Right lobe of liver (tissue), 6 donors: ENCODE measurements around the gene SNPH. TPM values are rescaled to one million over a fixed set of nuclear protein-coding genes. Genes with fewer than 3 reads are reported as not detected.
A peak's percentile ranks its signal among the peaks of the same experiment; 100 is the strongest.

Experiments
- ATAC-seq, 4 donors: fragments of 200-7000 bp; cut with Tn5 transposase; one replicate each; pipeline ENCODE4 v1.9.1; 2020; ENCODE audit warnings: mild to moderate bottlenecking in 4 of 4, moderate library complexity in 4 of 4
- DNase-seq, 3 donors: peaks; one replicate each; pipeline ENCODE4 v3.0.0-alpha.2; 2020
- H3K27ac ChIP-seq, 3 donors: fragments of 200-600 bp; one replicate each; pipeline ENCODE4 v1.8.0; 2022
- H3K27me3 ChIP-seq, 2 donors: fragments of 200-600 bp; one replicate each; pipeline ENCODE4 v1.8.0; 2022
- H3K36me3 ChIP-seq, 4 donors: fragments of 200-600 bp; sonication (generic) in 1 of 4; one replicate each; pipeline versions ENCODE4 v1.5.1 to v1.8.0; 2017 to 2022; ENCODE audit warnings: control low read depth in 1 of 4
- H3K4me1 ChIP-seq, 4 donors: fragments of 200-600 bp; sonication (generic) in 1 of 4; one replicate each; pipeline versions ENCODE4 v1.5.1 to v1.8.0; 2017 to 2022; ENCODE audit warnings: control low read depth in 1 of 4
- H3K4me3 ChIP-seq, 3 donors: fragments of 200-600 bp; one replicate each; pipeline ENCODE4 v1.8.0; 2022
- H3K9me3 ChIP-seq, 4 donors: fragments of 200-600 bp; sonication (generic) in 1 of 4; one replicate each; pipeline versions ENCODE4 v1.5.1 to v1.8.0; 2017 to 2022; ENCODE audit warnings: control low read depth in 1 of 4
- CTCF ChIP-seq, 4 donors: fragments of 200-600 bp in 3 of 4; fragments of 450-650 bp in 1 of 4; IDR thresholded peaks; one replicate each; pipeline versions ENCODE4 v1.5.1 to v1.8.0; 2016 to 2022; ENCODE audit warnings: antibody characterized with exemption in 4 of 4, mild to moderate bottlenecking in 2 of 4
- POLR2A ChIP-seq: fragments of 450-650 bp; IDR thresholded peaks from one replicate; pipeline ENCODE4 v1.6.1; 2017; ENCODE audit warnings: antibody characterized with exemption, mild to moderate bottlenecking
- WGBS: methylation state at CpG from one replicate; pipeline ENCODE4 v1.1.6; 2018; ENCODE audit warnings: low coverage, low lambda C conversion rate; ENCODE audit not compliant: insufficient coverage; ENCODE audit errors: missing lambda C conversion rate; 5-methylcytosine and 5-hydroxymethylcytosine counted together
- intact Hi-C, 2 donors: fragments of 100-400 bp; cut with DNase I; formaldehyde crosslinking; loops; one replicate each; pipeline versions ENCODE4 v1.11.2 to v1.14.1; 2022
- total RNA-seq, 6 experiments: library from RNA; depleted of rRNA in 2 of 6; stranded (reverse); fragments of >200 nt in 2 of 6; fragmentation: NEBNext Ultra II Directional in 3 of 6; extraction: Animal tissue kit (Norgen Biotek cat#: 25700) in 3 of 6; gene quantifications; one replicate each; pipeline versions ENCODE4 v1.1.0 to v1.2.4, GENCODE V29; 2016 to 2023
- donor health status: DM: no; HTN: yes; CAD: no.
- donor health status: DM: no; HTN: no; CAD: no.
- donor health status: DM: no; HTN: no; CAD: no.
- donor health status: DM: no; HTN: yes; CAD: no.
- donor health status: DM: no; HTN: yes; CAD: no.

The SNPH gene
- total RNA-seq, 6 experiments from 2014 or later = 0.11 to 0.61 (median 0.12) TPM

GRCh38 chr20:1327241-1327653 is 61.2 kb downstream of the SNPH start:
- TF ChIP-seq CTCF (IDR thresholded peaks at IDR 0.05) (no peak), POLR2A (no peak)
- DNase-seq (peak in 1 of 3 donors; percentile 42), ATAC-seq (no peak)
- no peaks in the 10 kb centered on the region for H3K27me3 ChIP-seq
- 50% methylated on average over 7 of the region's 8 CpGs for WGBS
- no peaks in the 10 kb centered on the region for H3K36me3 ChIP-seq
- no peak overlapping the region for H3K4me3 ChIP-seq
- peak overlapping the region; percentile 98 to 100 (median 99) for H3K27ac ChIP-seq
- peaks cover 0 to 44% (median 24%) of the 10 kb centered on the region in 4 donors for H3K4me1 ChIP-seq
- H3K9me3 ChIP-seq = no peaks in the 10 kb centered on the region
- intact Hi-C loops = loop anchor here (5.0 to 10.0 kb wide), 2 partner anchors 58 to 65 kb away; partner anchors contain the start of gene FKBP1A (in 1 of the 2)

- Histone ChIP-seq H3K36me3 (no peaks in the 10 kb centered on the region), H3K27ac (peak overlapping the region; percentile 98 to 100 (median 99)), H3K4me1 (peaks cover 0 to 44% (median 24%) of the 10 kb centered on the region in 4 donors), H3K27me3 (no peaks in the 10 kb centered on the region), H3K4me3 (peak overlapping the region in 1 of 3 donors; percentile 17), H3K9me3 (no peaks in the 10 kb centered on the region)
- intact Hi-C loops = loop anchor here (5.0 to 10.0 kb wide), 2 partner anchors 57 to 64 kb away; partner anchors contain the start of gene FKBP1A (in 1 of the 2)
- WGBS = 60% methylated on average over 4 of the region's 7 CpGs
- ATAC-seq (peak; percentile 36 to 59 (median 48)), DNase-seq (peak in 1 of 3 donors; percentile 78)
- TF ChIP-seq CTCF (IDR thresholded peaks at IDR 0.05) (no peak), POLR2A (peak; percentile 43)
Measured at GRCh38 chr20:1327827-1328679, 62.0 kb downstream of the SNPH start.

- peaks cover 0 to 44% (median 24%) of the 10 kb centered on the region in 4 donors for H3K4me1 ChIP-seq
- no peaks in the 10 kb centered on the region for H3K36me3 ChIP-seq
- peak within 1 kb of the TSS in 1 of 3 donors; percentile 17 for H3K4me3 ChIP-seq
- no peaks in the 10 kb centered on the region for H3K9me3 ChIP-seq
- DNase-seq (peak in 2 of 3 donors; percentile 68 to 74), ATAC-seq (peak in 2 of 4 donors; percentile 13 to 33)
- intact Hi-C loops = loop anchor here (5.0 to 10.0 kb wide), 2 partner anchors 56 to 63 kb away; partner anchors contain the start of gene FKBP1A (in 1 of the 2)
- H3K27me3 ChIP-seq = no peaks in the 10 kb centered on the region
- peak within 1 kb of the TSS; percentile 98 to 100 (median 99) for H3K27ac ChIP-seq
- TF ChIP-seq CTCF (IDR thresholded peaks at IDR 0.05) (no peak), POLR2A (peak; percentile 54)
- 66% methylated on average over 2 of the region's 8 CpGs for WGBS
Measured at GRCh38 chr20:1328680-1329330, 62.7 kb downstream of the SNPH start, which contains the start of gene SDCBP2. TSS of gene SDCBP2 (minus strand) at chr20:1329139. CDS start at chr20:1320416, 8,723 bp downstream.

GRCh38 chr20:1330075-1330830 is 64.2 kb downstream of the SNPH start:
- H3K4me1 ChIP-seq = peaks cover 0 to 43% (median 23%) of the 10 kb centered on the region in 4 donors
- H3K9me3 ChIP-seq = no peaks in the 10 kb centered on the region
- ATAC-seq (peak; percentile 18 to 56 (median 53)), DNase-seq (peak; percentile 77 to 88 (median 87))
- intact Hi-C loops = no loop called here
- H3K27me3 ChIP-seq = no peaks in the 10 kb centered on the region
- no peak overlapping the region for H3K4me3 ChIP-seq
- WGBS = 81% methylated on average over 3 of the region's 6 CpGs
- no peaks in the 10 kb centered on the region for H3K36me3 ChIP-seq
- peak overlapping the region; percentile 98 to 100 (median 99) for H3K27ac ChIP-seq
- TF ChIP-seq CTCF (IDR thresholded peaks at IDR 0.05) (no peak), POLR2A (peak; percentile 79)
